ENCODE measurements around the gene APOBR. TPM values are rescaled to one million over a fixed set of nuclear protein-coding genes. Genes with fewer than 3 reads are reported as not detected.

Gene APOBR, protein sequence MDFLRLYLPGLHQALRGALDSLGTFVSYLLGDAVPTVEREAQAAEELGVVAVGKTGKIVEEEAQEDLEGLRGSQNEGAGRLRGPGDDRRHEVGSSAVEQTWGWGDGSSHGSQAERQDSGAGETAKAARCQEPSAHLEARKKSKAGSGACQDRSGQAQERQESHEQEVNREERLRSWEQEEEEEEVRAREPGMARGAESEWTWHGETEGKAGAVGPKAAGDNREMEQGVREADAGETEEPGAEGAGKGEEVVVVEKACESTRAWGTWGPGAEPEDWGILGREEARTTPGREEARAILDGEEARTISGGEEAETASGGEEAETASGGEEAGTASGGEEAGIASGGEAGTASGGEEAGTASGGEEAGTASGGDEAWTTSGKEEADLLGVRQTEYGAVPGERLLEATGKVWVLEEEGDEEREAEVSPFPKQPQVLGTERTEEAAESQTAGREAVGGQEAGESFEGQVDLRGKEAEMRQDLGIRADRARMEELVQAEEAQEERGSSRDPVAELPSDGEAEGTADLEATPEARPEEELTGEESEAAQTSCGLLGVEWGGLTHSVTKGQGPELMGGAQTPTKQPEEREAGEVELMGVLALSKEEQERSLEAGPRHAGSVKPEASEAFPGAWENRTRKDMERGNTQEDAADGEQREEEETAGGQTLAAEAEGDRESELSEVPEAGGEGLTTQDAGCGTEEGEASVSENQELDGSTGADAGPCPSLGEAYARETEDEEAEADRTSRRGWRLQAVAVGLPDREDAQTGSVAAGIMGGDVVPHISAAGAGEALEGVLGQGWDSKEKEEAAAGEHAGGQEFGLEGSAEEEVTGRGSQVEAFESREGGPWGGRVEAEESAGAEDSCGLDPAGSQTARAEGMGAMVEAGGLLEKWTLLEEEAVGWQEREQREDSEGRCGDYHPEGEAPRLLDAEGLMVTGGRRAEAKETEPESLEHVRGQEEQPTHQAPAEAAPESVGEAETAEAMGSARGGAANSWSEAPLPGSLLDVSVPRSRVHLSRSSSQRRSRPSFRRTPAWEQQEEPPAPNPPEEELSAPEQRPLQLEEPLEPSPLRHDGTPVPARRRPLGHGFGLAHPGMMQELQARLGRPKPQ
- 0.07 TPM in 1 of 2 replicates, not detected in the other for total RNA-seq

DNA sequence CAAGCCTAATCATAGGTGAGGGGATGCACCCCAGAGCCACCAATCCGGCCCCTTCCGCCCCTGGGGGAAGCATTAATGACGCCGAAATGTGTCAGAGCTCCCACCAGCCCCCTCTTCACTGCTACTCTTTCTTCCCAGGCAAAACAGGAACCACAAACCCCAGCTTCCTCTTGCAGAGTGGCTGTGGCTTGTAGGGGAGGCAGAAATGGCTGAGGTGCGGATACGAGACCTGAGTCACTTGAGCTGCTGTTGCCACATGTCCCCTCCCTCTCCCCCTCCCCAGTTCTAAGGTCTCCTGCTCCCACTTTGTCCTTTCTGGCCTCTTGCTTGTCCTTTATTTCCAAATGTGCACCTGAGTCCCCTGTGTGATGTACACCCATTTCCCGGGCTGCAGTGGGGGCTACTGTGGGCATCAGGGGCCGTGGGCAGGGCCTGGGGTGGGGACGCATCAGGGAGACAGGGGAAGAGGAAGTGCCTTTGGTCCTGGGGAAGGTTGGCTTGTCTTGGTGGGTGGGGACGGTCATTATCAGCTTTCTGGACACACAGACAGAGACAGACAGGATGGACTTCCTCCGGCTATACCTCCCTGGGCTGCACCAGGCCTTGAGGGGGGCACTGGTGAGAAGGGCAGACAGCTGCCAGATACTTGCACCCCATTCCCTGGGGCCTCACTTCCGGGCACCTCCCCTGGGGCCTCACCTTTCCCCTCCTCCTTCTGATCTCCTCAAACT is at the start of gene APOBR:
Gene APOBR (plus strand): TSS at position 523 of the 731 bp plus-strand sequence. CDS start 39 bp downstream, at position 562.

DNA sequence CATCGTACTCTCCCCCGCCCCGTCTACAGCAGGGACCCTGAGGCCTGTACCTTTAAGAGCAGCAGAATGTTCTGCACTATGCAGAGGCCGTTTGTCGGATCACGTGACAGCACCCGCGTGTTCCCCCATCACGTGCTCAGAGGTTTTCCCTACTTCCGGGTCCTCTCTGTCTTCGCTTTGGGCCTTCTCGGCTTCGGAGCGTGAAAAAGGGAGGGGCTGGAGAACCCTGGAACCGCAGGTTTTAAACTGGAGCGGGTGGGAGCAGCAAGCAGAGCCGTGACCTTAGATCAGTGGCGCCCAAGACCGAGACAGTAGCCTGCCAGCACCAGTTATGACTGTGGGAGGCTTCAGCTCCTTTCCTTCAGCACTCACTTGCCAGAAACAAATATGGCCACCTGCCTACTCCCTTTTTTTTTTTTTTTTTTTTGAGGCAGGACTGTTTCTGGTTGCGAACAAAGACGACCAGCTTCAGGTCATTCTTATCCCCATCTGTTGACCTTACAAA is 2.4 kb upstream of the APOBR start, which contains the start of gene CLN3:
Gene CLN3 (minus strand): TSS at position 105 of the 505 bp plus-strand sequence. CDS start 315 bp downstream, outside the sequence.

DNA sequence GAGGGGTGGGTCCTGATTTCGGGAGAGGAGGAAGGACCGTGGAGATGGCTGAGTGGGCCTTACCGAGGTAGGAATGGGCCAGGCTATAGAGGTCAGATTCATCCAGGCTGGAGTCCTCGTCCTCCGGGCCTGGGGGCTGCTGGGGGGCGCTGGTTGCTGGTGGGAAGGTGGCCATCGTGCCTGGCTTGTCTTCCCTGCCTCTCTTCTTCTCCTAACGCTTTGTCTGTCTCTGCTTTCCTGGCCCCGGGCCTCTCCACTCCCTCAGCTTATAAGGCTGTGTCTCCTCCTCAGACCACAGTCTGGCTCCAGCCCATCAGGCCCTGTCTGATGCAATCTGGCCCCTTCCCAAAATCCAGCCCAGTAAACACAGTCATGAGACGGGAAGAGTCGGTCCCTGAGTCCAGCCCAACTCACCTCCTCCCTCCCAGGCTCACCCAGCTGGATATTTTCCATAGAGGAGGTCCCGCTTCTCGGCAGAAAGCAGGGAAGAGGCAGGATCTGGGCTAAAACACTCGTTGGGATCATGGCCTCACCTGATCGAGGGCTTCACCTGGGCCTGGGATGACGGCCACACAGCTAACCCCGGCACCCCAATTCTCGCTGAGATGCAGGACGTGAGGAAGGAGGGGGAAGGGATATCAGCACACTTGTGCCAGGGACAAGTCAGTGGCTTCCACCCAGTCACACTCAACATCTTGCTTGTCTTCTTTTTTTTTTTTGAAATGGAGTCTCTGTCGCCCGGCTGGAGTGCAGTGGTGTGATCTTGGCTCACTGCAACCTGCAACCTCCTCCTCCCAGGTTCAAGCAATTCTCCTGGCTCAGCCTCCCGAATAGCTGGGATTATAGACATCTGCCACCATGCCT is 44.5 kb downstream of the APOBR start, which contains the start of gene NUPR1:
Gene NUPR1 (minus strand): TSS at position 242 of the 864 bp plus-strand sequence. CDS start 67 bp downstream, at position 175.

Other genes starting within 250 kb of the APOBR start
- gene SBK1, start 202.1 kb upstream of the APOBR start, total RNA-seq: under 0.01 and 0.28 TPM in 2 replicates
- under 0.01 and 2.1 TPM in 2 replicates for gene NPIPB6, start 131.1 kb upstream of the APOBR start, total RNA-seq
- gene EIF3CL, start 90.8 kb upstream of the APOBR start, total RNA-seq: 164 and 188 TPM in 2 replicates
- gene NPIPB7, start 22.3 kb upstream of the APOBR start, total RNA-seq: not detected in 2 replicates
- gene CLN3, start 2.6 kb upstream of the APOBR start, total RNA-seq: 12.0 and 20.9 TPM in 2 replicates
- gene IL27, start 12.2 kb downstream of the APOBR start, total RNA-seq: not detected in 2 replicates
- 76.2 and 90.9 TPM in 2 replicates for gene NUPR1, start 44.3 kb downstream of the APOBR start, total RNA-seq
- gene SGF29, start 59.3 kb downstream of the APOBR start, total RNA-seq: 9.9 and 12.2 TPM in 2 replicates
- gene SULT1A2, start 102.4 kb downstream of the APOBR start, total RNA-seq: 0.21 TPM in 1 of 2 replicates, not detected in the other
- 2.4 and 2.7 TPM in 2 replicates for gene SULT1A1, start 115.4 kb downstream of the APOBR start, total RNA-seq
- gene NPIPB8, start 143.4 kb downstream of the APOBR start, total RNA-seq: 0.34 and 0.50 TPM in 2 replicates
- 301 and 400 TPM in 2 replicates for gene EIF3C, start 216.8 kb downstream of the APOBR start, total RNA-seq